ENCODE measurements around the gene CMIP. TPM values are rescaled to one million over a fixed set of nuclear protein-coding genes. Genes with fewer than 3 reads are reported as not detected.
"Not testable (repeated sequence)": the region's sequence is repeated elsewhere in the genome, so short reads cannot be mapped to it uniquely, and the experiment has no call there.

CMIP gene
- total RNA-seq: 59.8 and 62.6 TPM in 2 replicates

- intact Hi-C loops (cut with micrococcal nuclease): loop anchor here (2.0 kb wide), 1 partner anchor 368 kb away; the partner anchor contains the start of gene C16orf46
Observed at GRCh38 chr16:81444448-81445121, at the start of gene CMIP. TSS of gene CMIP (plus strand) at chr16:81444808.

GRCh38 chr16:81394966-81395655, 49.5 kb upstream of the CMIP start:
- intact Hi-C loops (cut with micrococcal nuclease): no loop called here

DNA sequence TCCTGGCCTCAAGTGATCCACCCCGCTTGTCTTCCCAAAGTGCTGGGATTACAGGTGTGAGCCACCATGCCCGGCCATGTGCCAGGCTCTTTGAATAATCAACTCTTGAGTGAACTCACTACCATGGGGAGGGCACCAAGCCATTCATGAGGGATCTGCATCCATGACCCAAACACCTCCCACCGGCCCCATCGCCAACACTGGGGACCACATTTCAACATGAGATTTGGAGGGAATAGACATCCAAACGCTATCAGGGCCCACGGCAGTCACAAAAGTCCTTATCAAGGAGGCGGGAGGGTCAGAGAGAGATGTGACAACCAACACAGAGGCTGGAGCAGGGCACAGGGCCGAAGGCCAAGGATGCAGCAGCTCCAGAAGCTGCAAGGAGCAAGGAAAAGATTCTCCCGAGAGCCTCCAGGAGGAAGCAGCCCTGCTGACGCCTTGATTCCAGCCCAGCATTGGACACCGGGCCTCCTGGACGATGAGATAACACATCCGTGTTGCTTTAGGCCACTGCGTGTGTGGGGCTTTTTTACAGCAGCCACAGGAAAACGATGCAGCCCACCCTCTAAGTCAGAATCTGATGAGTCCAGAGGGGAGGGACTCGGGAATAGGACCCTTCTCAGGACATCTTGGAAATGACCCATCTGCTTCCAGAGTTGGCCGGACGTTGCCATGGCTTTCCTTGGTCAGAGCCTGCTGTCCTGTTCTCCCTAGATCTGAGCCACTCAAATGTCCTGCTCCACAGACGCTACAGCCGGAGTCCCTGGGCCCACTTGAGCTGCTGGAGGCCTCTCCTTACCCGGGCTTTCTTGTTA, 47.3 kb upstream of the CMIP start:
- intact Hi-C loops (cut with micrococcal nuclease): no loop called here

DNA sequence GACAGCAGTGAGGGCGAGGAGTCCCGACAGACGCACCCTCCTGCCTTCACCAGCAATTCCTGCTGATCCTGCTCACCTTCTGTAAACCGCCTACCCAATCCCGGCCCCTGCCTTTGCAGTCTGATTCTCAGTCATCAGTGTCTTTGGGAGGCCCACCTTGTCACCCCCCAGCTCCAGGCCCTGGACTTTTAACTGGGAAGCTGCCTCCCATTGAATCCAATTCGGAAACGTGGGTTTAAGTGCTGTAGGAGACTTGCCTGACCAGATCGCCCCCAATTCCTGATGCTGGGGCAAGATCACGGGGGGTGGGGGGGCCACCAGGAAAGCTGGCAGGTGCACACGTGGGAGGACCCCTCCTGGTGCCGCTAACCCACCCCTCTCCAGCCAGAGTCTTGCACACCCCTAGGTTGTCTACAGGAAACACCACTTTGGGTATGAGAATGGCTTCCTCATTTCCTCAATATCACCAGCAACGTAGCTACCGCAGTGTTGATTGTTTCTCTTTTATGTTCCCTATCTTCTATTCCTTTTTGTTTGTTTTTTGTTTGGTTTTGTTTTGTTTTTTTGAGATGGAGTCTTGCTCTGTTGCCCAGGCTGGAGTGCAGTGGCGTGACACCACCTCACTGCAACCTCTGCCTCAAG, 46.6 kb upstream of the CMIP start:
- intact Hi-C loops (cut with micrococcal nuclease): no loop called here

DNA sequence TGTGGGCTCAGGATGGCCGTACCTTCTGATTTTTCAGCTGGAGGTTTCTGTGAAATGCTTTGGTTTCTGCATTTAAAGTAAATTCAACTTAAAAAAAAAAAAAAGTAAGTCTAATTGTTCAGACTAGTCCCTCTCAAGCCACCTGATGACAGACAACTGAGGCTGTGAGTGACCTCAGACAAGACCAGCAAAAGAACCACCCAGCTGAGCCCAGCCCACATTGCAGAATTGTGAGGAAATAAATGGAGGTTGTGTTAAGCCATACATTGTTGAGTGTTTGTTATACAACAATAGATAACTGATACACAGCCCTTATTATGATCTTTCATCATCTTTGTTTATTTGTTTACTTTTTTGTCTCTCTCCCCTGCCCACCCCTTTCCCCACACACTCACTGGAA, 44.7 kb upstream of the CMIP start:
- intact Hi-C loops (cut with micrococcal nuclease): no loop called here

DNA sequence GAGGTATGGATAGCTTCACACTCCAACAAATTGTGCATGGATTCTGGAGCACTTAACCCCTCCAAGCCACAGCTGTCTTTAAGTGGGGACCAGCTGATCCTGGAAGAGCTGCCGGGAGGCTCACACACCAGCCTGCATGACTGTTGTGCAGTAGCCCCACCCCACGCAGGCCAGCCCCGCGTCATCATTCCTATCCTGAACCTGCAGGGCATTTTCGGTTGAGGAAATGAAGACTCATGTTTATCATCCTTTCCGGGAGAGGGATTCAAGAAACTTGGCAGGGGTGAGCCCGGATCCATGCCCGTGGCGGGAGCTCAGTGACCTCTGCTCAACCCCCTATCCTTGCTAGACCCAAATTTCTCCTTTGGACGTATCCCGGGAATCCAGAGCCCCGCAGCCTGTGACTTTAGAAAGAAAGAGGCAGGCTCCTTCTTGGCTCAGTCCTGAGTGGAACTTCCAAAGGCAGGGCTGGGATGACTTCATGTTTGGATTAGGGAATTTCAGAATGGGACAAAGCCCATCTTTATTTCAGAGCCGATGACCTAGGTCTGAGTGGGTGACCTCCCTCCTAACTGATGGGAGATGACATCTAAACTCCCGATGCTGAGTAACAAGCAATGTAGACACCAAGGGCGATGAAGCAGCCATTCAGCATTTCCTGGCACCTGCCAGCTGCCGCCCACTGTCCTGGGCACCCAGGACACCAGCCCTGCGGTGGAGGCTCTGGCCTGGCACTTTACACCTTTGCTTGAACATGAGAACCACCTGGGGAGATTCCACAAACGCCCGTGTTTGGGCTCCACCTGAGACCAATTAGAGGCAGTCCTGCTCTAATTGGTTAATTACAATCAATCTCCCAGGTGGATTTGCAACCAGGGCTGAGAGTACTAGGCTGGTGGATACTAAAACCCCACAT, 43.3 kb upstream of the CMIP start:
- intact Hi-C loops (cut with micrococcal nuclease): no loop called here

DNA sequence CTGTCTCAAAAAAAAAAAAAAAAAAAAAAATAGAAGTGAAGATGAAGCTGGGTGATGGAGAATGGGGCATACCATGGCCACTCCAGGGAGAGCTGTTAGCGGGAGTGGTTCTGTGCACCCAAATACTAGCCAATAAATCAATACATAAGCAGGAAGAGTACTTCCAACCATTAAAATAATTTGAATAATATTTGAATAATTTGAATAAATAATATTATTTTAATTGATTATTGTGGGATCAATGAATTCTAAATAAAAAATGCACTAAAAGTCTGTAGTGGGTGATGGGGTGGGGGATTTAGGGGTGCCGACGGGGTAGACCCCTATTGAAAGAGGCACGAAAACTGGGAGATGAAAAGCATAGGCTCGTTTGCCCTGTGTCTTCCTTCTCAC, 41.4 kb upstream of the CMIP start:
- intact Hi-C loops (cut with micrococcal nuclease): loop anchor here (1.0 to 2.0 kb wide), 9 partner anchors 37 to 335 kb away; no protein-coding TSS in a partner anchor

DNA sequence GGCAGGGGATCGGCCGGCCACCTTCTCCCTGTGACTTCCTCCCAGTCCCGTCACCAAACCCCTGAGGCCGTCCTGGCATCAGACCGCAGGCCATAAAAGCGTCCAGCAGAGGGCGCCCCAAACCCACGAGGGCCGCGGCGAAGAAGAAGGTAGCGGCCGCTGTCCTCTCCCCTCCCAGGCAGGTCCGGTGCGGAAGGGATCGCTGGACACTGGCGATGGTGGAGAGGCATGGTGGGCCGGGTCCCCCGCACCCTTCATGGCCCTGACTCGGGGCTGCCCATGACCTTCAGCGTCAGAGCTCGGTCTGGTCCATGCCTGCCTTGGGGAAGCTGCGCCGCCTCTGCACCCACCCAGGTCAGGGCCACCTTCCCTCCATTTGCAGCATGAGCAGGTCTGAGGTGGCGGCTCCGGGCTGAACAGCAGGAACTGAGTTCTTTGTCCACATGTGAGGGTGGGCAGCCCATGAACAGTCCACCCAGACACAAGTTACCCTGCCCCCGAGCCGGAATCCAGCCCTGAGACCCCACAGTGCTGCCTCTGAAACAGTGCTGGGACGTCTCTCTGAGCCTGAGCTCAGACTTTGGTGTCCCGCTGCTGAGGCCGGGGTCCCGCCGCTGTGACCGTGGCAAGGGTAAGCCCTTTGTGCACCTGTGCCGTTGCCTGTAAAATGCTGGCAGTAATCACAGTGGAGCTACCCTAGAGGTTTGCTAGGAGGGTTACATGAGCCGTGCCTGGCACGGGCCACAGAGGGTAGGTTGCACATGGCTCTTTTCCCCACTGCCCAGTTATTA, 40.8 kb upstream of the CMIP start:
- intact Hi-C loops (cut with micrococcal nuclease): loop anchor here (1.0 to 2.0 kb wide), 9 partner anchors 37 to 335 kb away; no protein-coding TSS in a partner anchor

- intact Hi-C loops (cut with micrococcal nuclease): not testable (repeated sequence)
Observed at GRCh38 chr16:81405002-81405401, 39.6 kb upstream of the CMIP start.

DNA sequence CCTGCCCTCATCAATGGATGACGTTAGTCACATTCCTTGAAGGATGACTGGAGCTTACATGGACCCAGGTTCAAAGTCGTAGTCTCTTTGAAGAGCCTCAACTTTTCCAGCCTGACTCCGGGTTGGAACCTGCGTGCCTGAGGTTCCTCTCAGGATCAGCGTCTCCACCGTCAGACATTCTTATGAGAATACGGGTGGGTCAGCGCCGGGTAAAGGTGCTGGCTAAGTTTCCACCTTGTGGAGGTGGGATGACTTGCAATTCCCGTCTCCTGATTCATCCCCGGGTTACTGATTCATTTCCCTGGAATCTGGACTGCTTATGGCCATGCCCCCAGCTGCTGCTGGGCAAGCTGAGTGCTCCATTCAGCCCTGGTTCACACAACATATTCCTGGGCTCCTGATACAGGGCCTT, 38.9 kb upstream of the CMIP start:
- intact Hi-C loops (cut with micrococcal nuclease): no loop called here

GRCh38 chr16:81408409-81408950, 36.1 kb upstream of the CMIP start:
- intact Hi-C loops (cut with micrococcal nuclease): no loop called here

- intact Hi-C loops (cut with micrococcal nuclease): no loop called here
Observed at GRCh38 chr16:81409016-81409556, 35.5 kb upstream of the CMIP start.

DNA sequence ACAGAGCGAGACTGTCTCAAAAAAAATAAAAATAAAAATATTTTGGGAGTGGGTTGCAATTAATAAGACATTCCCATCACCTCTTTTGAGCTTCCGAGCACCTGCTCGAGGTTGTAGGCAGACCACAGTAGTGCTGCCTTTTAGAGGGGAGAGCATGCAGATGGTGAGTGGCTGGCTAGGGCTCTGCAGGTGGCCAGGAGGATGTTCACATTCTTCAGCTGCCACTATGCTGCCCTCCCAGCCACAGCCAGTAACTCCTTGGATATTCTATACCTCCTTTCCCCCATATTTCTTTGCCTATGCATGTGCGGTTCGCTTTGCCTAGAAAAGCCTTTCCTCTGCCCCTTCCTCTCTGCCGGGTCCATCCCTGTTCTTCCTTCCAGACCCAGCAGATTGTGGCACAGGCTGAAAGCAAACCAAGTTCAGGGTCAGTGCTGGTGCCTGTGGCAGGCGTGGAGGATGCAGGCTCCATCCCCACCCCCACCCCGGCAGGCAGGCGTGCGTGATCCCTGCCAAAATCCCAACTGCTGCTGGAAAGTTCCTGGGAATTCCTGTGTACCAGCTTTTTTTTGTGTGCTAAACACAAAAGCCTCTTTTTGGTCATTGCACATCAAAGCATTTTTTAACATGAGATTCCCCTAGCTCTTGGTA, 33.8 kb upstream of the CMIP start:
- intact Hi-C loops (cut with micrococcal nuclease): no loop called here

DNA sequence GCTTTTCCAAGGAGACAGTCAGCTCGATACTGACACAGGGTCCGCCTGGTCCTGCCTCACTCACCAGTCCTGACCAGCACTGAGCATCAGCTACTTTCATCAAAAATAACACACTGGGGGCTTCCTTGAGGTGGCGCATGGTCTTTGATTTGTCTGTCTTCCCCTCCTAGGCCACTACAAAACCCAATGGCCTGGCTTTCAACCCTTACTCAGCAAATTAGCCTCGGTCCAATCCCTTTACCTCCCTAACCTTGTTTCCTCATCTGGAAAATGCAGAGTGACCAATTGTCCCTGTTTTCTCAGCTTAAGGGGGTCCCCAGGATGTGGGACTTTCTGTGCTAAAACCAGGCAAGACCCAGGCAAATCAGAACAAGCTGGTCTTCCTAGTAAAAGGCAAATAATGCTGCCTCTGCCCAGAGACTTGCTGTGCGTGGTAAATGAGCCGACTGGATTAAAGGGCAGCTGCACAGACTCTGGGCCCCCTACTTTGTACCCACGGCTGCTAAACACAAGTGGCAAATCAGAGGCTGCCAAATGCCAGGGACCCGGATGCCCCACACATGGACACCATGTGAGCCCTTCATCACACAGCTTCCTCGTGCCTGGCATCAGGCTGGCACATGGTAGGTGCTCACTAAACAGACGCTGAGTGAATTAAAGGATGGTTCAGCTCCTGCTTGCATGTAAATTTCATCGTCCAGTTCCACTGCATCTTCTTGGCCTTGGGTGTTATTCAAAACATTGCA, 31.2 kb upstream of the CMIP start:
- intact Hi-C loops (cut with micrococcal nuclease): no loop called here

GRCh38 chr16:81415751-81416150, 28.9 kb upstream of the CMIP start:
- intact Hi-C loops (cut with micrococcal nuclease): no loop called here

GRCh38 chr16:81416749-81417148, 27.9 kb upstream of the CMIP start:
- intact Hi-C loops (cut with micrococcal nuclease): no loop called here

- intact Hi-C loops (cut with micrococcal nuclease): no loop called here
Observed at GRCh38 chr16:81417210-81417609, 27.4 kb upstream of the CMIP start.

DNA sequence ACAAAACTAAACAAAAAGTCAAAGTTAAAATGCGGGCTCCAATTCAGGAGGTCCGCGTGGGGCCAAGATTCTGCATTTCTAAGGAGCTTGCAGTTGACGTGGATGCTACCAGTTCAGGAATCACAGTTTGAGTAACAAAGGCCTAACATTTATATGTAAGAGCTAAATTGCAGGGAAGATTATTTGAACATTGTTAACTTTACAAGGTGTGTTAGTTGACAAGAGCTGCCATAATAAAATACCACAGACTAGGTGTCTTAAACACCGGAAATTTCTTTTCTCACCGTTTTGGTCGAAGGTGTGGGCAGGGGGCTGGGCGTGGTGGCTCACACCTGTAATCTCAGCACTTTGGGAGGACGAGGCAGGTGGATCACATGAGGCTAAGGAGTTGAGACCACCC, 24.8 kb upstream of the CMIP start:
- intact Hi-C loops (cut with micrococcal nuclease): no loop called here
